Cortex of kidney (tissue), 1 donor: Measurements from ENCODE around the gene CCDC14.
"Not testable (repeated sequence)": the region's sequence is repeated elsewhere in the genome, so short reads cannot be mapped to it uniquely, and the experiment has no call there.

Experiments used
- DNase-seq: peaks from one replicate; lab custom pipeline; 2025; lab: John Stamatoyannopoulos, UW

CCDC14 gene

GRCh38 chr3:123964793-123965192, 3.8 kb upstream of the CCDC14 start:
- not testable (repeated sequence) for DNase-seq

- DNase-seq, result no peak
These were observed 453 bp upstream of the CCDC14 start for GRCh38 chr3:123961508-123961856.

- no peak for DNase-seq
These were observed 7.3 kb downstream of the CCDC14 start for GRCh38 chr3:123953735-123954134.

- DNase-seq, result no peak
These were observed 8.0 kb downstream of the CCDC14 start for GRCh38 chr3:123952844-123953520.

- DNase-seq, result no peak
These were observed 9.2 kb downstream of the CCDC14 start for GRCh38 chr3:123951522-123952447.

- no peak for DNase-seq
These were observed 11.4 kb downstream of the CCDC14 start for GRCh38 chr3:123949641-123950040.

GRCh38 chr3:123948449-123948848, 12.6 kb downstream of the CCDC14 start:
- DNase-seq, result no peak

- DNase-seq, result no peak
These were observed 13.5 kb downstream of the CCDC14 start for GRCh38 chr3:123947482-123947881.

GRCh38 chr3:123941542-123941941, 19.5 kb downstream of the CCDC14 start:
- DNase-seq, result no peak

GRCh38 chr3:123941121-123941520, 19.9 kb downstream of the CCDC14 start:
- no peak for DNase-seq

GRCh38 chr3:123939706-123940105, 21.3 kb downstream of the CCDC14 start:
- DNase-seq, result no peak

GRCh38 chr3:123936400-123936799, 24.6 kb downstream of the CCDC14 start:
- no peak for DNase-seq

GRCh38 chr3:123935830-123936229, 25.2 kb downstream of the CCDC14 start:
- DNase-seq, result no peak

- no peak for DNase-seq
These were observed 26.8 kb downstream of the CCDC14 start for GRCh38 chr3:123934250-123934649.

- DNase-seq, result no peak
These were observed 30.6 kb downstream of the CCDC14 start for GRCh38 chr3:123930445-123930844.

- DNase-seq, result no peak
These were observed 31.7 kb downstream of the CCDC14 start for GRCh38 chr3:123929325-123929724.

GRCh38 chr3:123926396-123926795, 34.6 kb downstream of the CCDC14 start:
- no peak for DNase-seq

- no peak for DNase-seq
These were observed 40.2 kb downstream of the CCDC14 start for GRCh38 chr3:123920868-123921267.

GRCh38 chr3:123920383-123920782, 40.6 kb downstream of the CCDC14 start:
- DNase-seq, result no peak

- DNase-seq, result no peak
These were observed 41.7 kb downstream of the CCDC14 start for GRCh38 chr3:123919353-123919752.

GRCh38 chr3:123914829-123915228, 46.2 kb downstream of the CCDC14 start:
- DNase-seq, result no peak

- no peak for DNase-seq
These were observed 51.2 kb downstream of the CCDC14 start for GRCh38 chr3:123909785-123910184.

- DNase-seq, result no peak
These were observed 53.3 kb downstream of the CCDC14 start for GRCh38 chr3:123907720-123908119.
